Esophagus muscularis mucosa (tissue), 4 donors: Measurements from ENCODE around the gene GRK4. TPM values are rescaled to one million over a fixed set of nuclear protein-coding genes. Genes with fewer than 3 reads are reported as not detected.

Experiments
- DNase-seq: peaks from one replicate; pipeline ENCODE4 v3.0.0-alpha.2; 2017; ENCODE audit errors: extremely low spot score
- H3K27ac ChIP-seq, 4 donors: fragments of 200-600 bp; sonication (generic); replicated peaks in 1 of 4; 1 replicate in 3 of 4; 2 replicates in 1 of 4; pipeline ENCODE4 v1.5.1; 2016 to 2019; ENCODE audit warnings: mild to moderate bottlenecking in 1 of 4
- H3K27me3 ChIP-seq, 4 donors: fragments of 200-600 bp; sonication (generic); one replicate each; pipeline versions ENCODE4 v1.5.1 to v1.6.0; 2016 to 2019
- H3K36me3 ChIP-seq, 4 donors: fragments of 200-600 bp; sonication (generic); one replicate each; pipeline ENCODE4 v1.5.1; 2016 to 2019
- H3K4me1 ChIP-seq, 4 donors: fragments of 200-600 bp; sonication (generic); one replicate each; pipeline ENCODE4 v1.5.1; 2016 to 2019
- H3K4me3 ChIP-seq, 4 donors: fragments of 200-600 bp; sonication (generic); 1 replicate in 2 of 4; 2 replicates in 2 of 4; pipeline ENCODE4 v1.5.1; 2016 to 2019; ENCODE audit warnings: mild to moderate bottlenecking in 4 of 4, moderate library complexity in 1 of 4
- H3K9me3 ChIP-seq, 4 donors: fragments of 200-600 bp; sonication (generic); 1 replicate in 3 of 4; 2 replicates in 1 of 4; pipeline ENCODE4 v1.5.1; 2016 to 2019
- CTCF ChIP-seq, 3 experiments: fragments of 200-600 bp in 2 of 3; fragments of 450-650 bp in 1 of 3; sonication (generic) in 2 of 3; IDR thresholded peaks; one replicate each; pipeline ENCODE4 v1.5.1; 2017 to 2019; ENCODE audit warnings: antibody characterized with exemption in 3 of 3, mild to moderate bottlenecking in 2 of 3, moderate library complexity in 1 of 3
- EP300 ChIP-seq: sonication (generic); formaldehyde crosslinking; IDR thresholded peaks from one replicate; pipeline ENCODE4 v1.6.1; 2017; ENCODE audit warnings: antibody characterized with exemption
- POLR2A ChIP-seq: fragments of 450-650 bp; IDR thresholded peaks from one replicate; pipeline ENCODE4 v1.6.1; 2017; ENCODE audit warnings: antibody characterized with exemption, moderate library complexity, mild to moderate bottlenecking, low read depth
- POLR2AphosphoS5 ChIP-seq, 2 donors: sonication (generic); formaldehyde crosslinking; IDR thresholded peaks; one replicate each; pipeline ENCODE4 v1.6.1; 2017; ENCODE audit warnings: antibody characterized with exemption in 2 of 2
- WGBS: methylation state at CpG from one replicate; pipeline ENCODE4 v1.1.5; 2018; 5-methylcytosine and 5-hydroxymethylcytosine counted together
- intact Hi-C: fragments of 100-400 bp; cut with DNase I; formaldehyde crosslinking; loops from one replicate; pipeline ENCODE4 v1.15.1; 2023
- total RNA-seq, 4 donors: library from RNA; depleted of rRNA; stranded (reverse); fragments of >200 nt; gene quantifications; one replicate each; pipeline versions ENCODE4 v1.1.0 to v1.2.1, GENCODE V29; 2016

Gene GRK4
- total RNA-seq, 4 donors from 2014 or later, result 4.8 to 8.0 (median 6.4) TPM

- H3K4me1 ChIP-seq, result peaks cover 17 to 21% (median 19%) of the 10 kb centered on the region in 4 donors
- TF ChIP-seq POLR2AphosphoS5 (IDR thresholded peaks at IDR 0.05), result peak in 1 of 2 donors; percentile 4
- TF ChIP-seq EP300, result no peak
- H3K27ac ChIP-seq, result no peak overlapping the region
- H3K27me3 ChIP-seq, result no peaks in the 10 kb centered on the region
- WGBS, result 89% methylated on average over 25 of the region's 29 CpGs
- intact Hi-C loops, result no loop called here
- H3K9me3 ChIP-seq, result no peaks in the 10 kb centered on the region
- peaks cover 58 to 89% (median 84%) of the 10 kb centered on the region in 4 donors for H3K36me3 ChIP-seq
- no peak for DNase-seq
- H3K4me3 ChIP-seq, result no peak overlapping the region
These were observed 22.9 kb upstream of the GRK4 start for GRCh38 chr4:2940267-2941137.

- H3K9me3 ChIP-seq, result no peaks in the 10 kb centered on the region
- H3K27me3 ChIP-seq, result no peaks in the 10 kb centered on the region
- H3K4me1 ChIP-seq, result peaks cover 8 to 12% (median 10%) of the 10 kb centered on the region in 4 donors
- no peak for DNase-seq
- no peak overlapping the region for H3K27ac ChIP-seq
- H3K36me3 ChIP-seq, result peaks cover 65 to 98% (median 93%) of the 10 kb centered on the region in 4 donors
- intact Hi-C loops, result no loop called here
- no peak overlapping the region for H3K4me3 ChIP-seq
- WGBS, result 87% methylated on average over 24 of the region's 24 CpGs
- TF ChIP-seq POLR2AphosphoS5 (IDR thresholded peaks at IDR 0.05), result no peak
- TF ChIP-seq CTCF (IDR thresholded peaks at IDR 0.05), result no peak
These were observed 22.0 kb upstream of the GRK4 start for GRCh38 chr4:2941138-2942036.

- no peaks in the 10 kb centered on the region for H3K27me3 ChIP-seq
- H3K4me3 ChIP-seq, result no peak overlapping the region
- H3K9me3 ChIP-seq, result no peaks in the 10 kb centered on the region
- WGBS, result 89% methylated on average over 19 of the region's 21 CpGs
- intact Hi-C loops, result no loop called here
- TF ChIP-seq EP300, result no peak
- no peak for TF ChIP-seq POLR2AphosphoS5 (IDR thresholded peaks at IDR 0.05)
- no peak for TF ChIP-seq POLR2A
- no peak for TF ChIP-seq CTCF (IDR thresholded peaks at IDR 0.05)
- H3K4me1 ChIP-seq, result peaks cover 2 to 5% (median 3%) of the 10 kb centered on the region in 4 donors
- peaks cover 72 to 100% (median 100%) of the 10 kb centered on the region in 4 donors for H3K36me3 ChIP-seq
- no peak overlapping the region for H3K27ac ChIP-seq
- DNase-seq, result no peak
These were observed 21.3 kb upstream of the GRK4 start for GRCh38 chr4:2942037-2942531.

GRCh38 chr4:2942532-2943363, 20.6 kb upstream of the GRK4 start:
- no peaks in the 10 kb centered on the region for H3K4me1 ChIP-seq
- intact Hi-C loops, result no loop called here
- H3K4me3 ChIP-seq, result no peak overlapping the region
- H3K36me3 ChIP-seq, result peaks cover 79 to 100% (median 100%) of the 10 kb centered on the region in 4 donors
- H3K9me3 ChIP-seq, result no peaks in the 10 kb centered on the region
- DNase-seq, result no peak
- no peak overlapping the region for H3K27ac ChIP-seq
- H3K27me3 ChIP-seq, result no peaks in the 10 kb centered on the region
- TF ChIP-seq EP300, result no peak
- TF ChIP-seq POLR2AphosphoS5 (IDR thresholded peaks at IDR 0.05), result no peak
- 80% methylated on average over 29 of the region's 31 CpGs for WGBS

GRCh38 chr4:2943364-2944090, 19.8 kb upstream of the GRK4 start:
- H3K9me3 ChIP-seq, result no peaks in the 10 kb centered on the region
- no peaks in the 10 kb centered on the region for H3K4me1 ChIP-seq
- no peak for DNase-seq
- H3K27ac ChIP-seq, result no peak overlapping the region
- TF ChIP-seq POLR2A, result no peak
- TF ChIP-seq EP300, result no peak
- TF ChIP-seq POLR2AphosphoS5 (IDR thresholded peaks at IDR 0.05), result no peak
- no peak for TF ChIP-seq CTCF (IDR thresholded peaks at IDR 0.05)
- no peak overlapping the region for H3K4me3 ChIP-seq
- peaks cover 79 to 100% (median 100%) of the 10 kb centered on the region in 4 donors for H3K36me3 ChIP-seq
- 90% methylated on average over 20 of the region's 20 CpGs for WGBS
- no peaks in the 10 kb centered on the region for H3K27me3 ChIP-seq
- intact Hi-C loops, result no loop called here
